Mucosa of descending colon (tissue), 3 donors: ENCODE data around the gene MSMP. TPM values are rescaled to one million over a fixed set of nuclear protein-coding genes. Genes with fewer than 3 reads are reported as not detected.

Experiments
- ATAC-seq: fragments of 200-7000 bp; cut with Tn5 transposase; one replicate; pipeline ENCODE4 v1.9.1; 2020; ENCODE audit warnings: mild to moderate bottlenecking, moderate library complexity
- DNase-seq, 3 donors: peaks; one replicate each; pipeline ENCODE4 v3.0.0-alpha.2; 2020
- H3K36me3 ChIP-seq: fragments of 200-600 bp; one replicate; pipeline ENCODE4 v1.8.0; 2021; ENCODE audit warnings: low read depth, mild to moderate bottlenecking
- H3K4me1 ChIP-seq: fragments of 200-600 bp; one replicate; pipeline ENCODE4 v1.8.0; 2021; ENCODE audit warnings: low read depth, mild to moderate bottlenecking
- H3K4me3 ChIP-seq: fragments of 200-600 bp; one replicate; pipeline ENCODE4 v1.8.0; 2021; ENCODE audit warnings: mild to moderate bottlenecking
- H3K9me3 ChIP-seq: fragments of 200-600 bp; one replicate; pipeline ENCODE4 v1.8.0; 2021; ENCODE audit warnings: mild to moderate bottlenecking
- CTCF ChIP-seq: fragments of 200-600 bp; IDR thresholded peaks from one replicate; pipeline ENCODE4 v1.8.0; 2022; ENCODE audit warnings: antibody characterized with exemption, mild to moderate bottlenecking
- intact Hi-C, 2 donors: fragments of 100-400 bp; cut with DNase I in 1 of 2; cut with micrococcal nuclease in 1 of 2; formaldehyde crosslinking; loops; one replicate each; pipeline versions ENCODE4 v1.11.0 to v1.11.1; 2022; cut with DNase I, micrococcal nuclease
- microRNA-seq: library from miRNA; unstranded; fragments of <30 nt; microRNA quantifications from one replicate; pipeline ENCODE4, GENCODE V29; 2019
- total RNA-seq, 3 donors: library from RNA; stranded (reverse); fragmentation: NEBNext Ultra II Directional in 2 of 3; extraction: Animal tissue kit (Norgen Biotek cat#: 25700) in 2 of 3; gene quantifications; one replicate each; pipeline versions ENCODE4 v1.2.1 to v1.2.4, GENCODE V29; 2021 to 2023
- donor health status: DM: no; HTN: no; CAD: no; lungs with moderate emphysema.
- donor health status: DM: no; HTN: no; CAD: no.
- donor health status: DM: no; HTN: yes; CAD: no.

MSMP gene
- total RNA-seq, 3 donors from 2014 or later = 0.48 TPM; not detected in 2

GRCh38 chr9:35706951-35707350, 47.1 kb downstream of the MSMP start:
- no peaks in the 10 kb centered on the region for H3K9me3 ChIP-seq
- intact Hi-C loops = loop anchor here in 1 of 2 donors (10.0 kb wide), 1 partner anchor 62 kb away; no protein-coding TSS in a partner anchor
- peaks cover 37% of the 10 kb centered on the region for H3K36me3 ChIP-seq

GRCh38 chr9:35705836-35706430, 48.1 kb downstream of the MSMP start:
- no peak for DNase-seq
- Histone ChIP-seq H3K9me3 (no peaks in the 10 kb centered on the region), H3K4me3 (no peak overlapping the region), H3K36me3 (peaks cover 40% of the 10 kb centered on the region), H3K4me1 (no peaks in the 10 kb centered on the region)
- TF ChIP-seq CTCF = no peak
- ATAC-seq = no peak
- intact Hi-C loops = loop anchor here in 1 of 2 donors (10.0 kb wide), 1 partner anchor 61 kb away; no protein-coding TSS in a partner anchor

More at GRCh38 chr9:35706951-35707350, 47.1 kb downstream of the MSMP start:
- H3K4me1 ChIP-seq = no peaks in the 10 kb centered on the region
- DNase-seq (no peak), ATAC-seq (no peak)
- no peak for TF ChIP-seq CTCF
- no peak overlapping the region for H3K4me3 ChIP-seq

GRCh38 chr9:35705372-35705771, 48.7 kb downstream of the MSMP start:
- ATAC-seq (no peak), DNase-seq (no peak)
- Histone ChIP-seq H3K9me3 (no peaks in the 10 kb centered on the region), H3K36me3 (peaks cover 43% of the 10 kb centered on the region), H3K4me1 (no peaks in the 10 kb centered on the region), H3K4me3 (no peak overlapping the region)
- TF ChIP-seq CTCF = no peak
- intact Hi-C loops = loop anchor here in 1 of 2 donors (10.0 kb wide), 1 partner anchor 61 kb away; no protein-coding TSS in a partner anchor

GRCh38 chr9:35703906-35704672, 50.0 kb downstream of the MSMP start:
- Histone ChIP-seq H3K9me3 (no peaks in the 10 kb centered on the region), H3K4me3 (no peak overlapping the region), H3K36me3 (peaks cover 52% of the 10 kb centered on the region), H3K4me1 (no peaks in the 10 kb centered on the region)
- ATAC-seq = no peak
- intact Hi-C loops = loop anchor here in 1 of 2 donors (10.0 kb wide), 1 partner anchor 59 kb away; no protein-coding TSS in a partner anchor
- TF ChIP-seq CTCF = no peak
- no peak for DNase-seq

Small RNA genes lying within 50 kb of the gene (microRNA-seq; reads per million reads assigned to microRNA genes)
- gene MIR6852 (not detected), gene MIR6853 (not detected)

Other genes with a start within 250 kb of the MSMP start
- 10 to 100 TPM; 35.8 to 71.9 (median 41.8) TPM for gene TESK1, start 149.0 kb downstream of the MSMP start, total RNA-seq
- 1 to 10 TPM; 1.6 to 3.0 (median 1.6) TPM for gene CD72, start 135.9 kb downstream of the MSMP start, total RNA-seq
- 1 to 10 TPM; 1.2 to 3.3 (median 1.9) TPM for gene SIT1, start 103.3 kb downstream of the MSMP start, total RNA-seq
- gene RMRP, start 96.3 kb downstream of the MSMP start, total RNA-seq = over 10,000 TPM in 2 of 3 donors, 1,000 to 10,000 TPM in 1; 9,213 to 30,268 (median 19,463) TPM
- 10 to 100 TPM; 25.2 to 55.8 (median 35.8) TPM for gene CCDC107, start 96.0 kb downstream of the MSMP start, total RNA-seq
- gene ARHGEF39, start 89.1 kb downstream of the MSMP start, total RNA-seq = 10 to 100 TPM in 1 of 3 donors, 1 to 10 TPM in 2; 2.6 to 10.3 (median 6.4) TPM
- 1 to 10 TPM in 1 of 3 donors, under 1 TPM in 1, not detected in 1; 0.61 to 1.7 TPM for gene CA9, start 80.3 kb downstream of the MSMP start, total RNA-seq
- gene TPM2, start 64.4 kb downstream of the MSMP start, total RNA-seq = 1,000 to 10,000 TPM in 1 of 3 donors, 100 to 1,000 TPM in 1, 10 to 100 TPM in 1; 45.3 to 1,899 (median 152) TPM
- 100 to 1,000 TPM; 154 to 720 (median 189) TPM for gene TLN1, start 22.1 kb downstream of the MSMP start, total RNA-seq
- gene CREB3, start 21.6 kb downstream of the MSMP start, total RNA-seq = 10 to 100 TPM; 28.2 to 47.7 (median 34.3) TPM
- gene GBA2, start 5.0 kb downstream of the MSMP start, total RNA-seq = 100 to 1,000 TPM; 157 to 285 (median 223) TPM
- 10 to 100 TPM; 46.5 to 55.7 (median 55.7) TPM for gene RGP1, start 5.0 kb downstream of the MSMP start, total RNA-seq
- gene NPR2, start 37.3 kb upstream of the MSMP start, total RNA-seq = 10 to 100 TPM in 2 of 3 donors, 1 to 10 TPM in 1; 8.8 to 31.8 (median 12.0) TPM
- 1 to 10 TPM in 1 of 3 donors, under 1 TPM in 2; 0.84 to 2.5 (median 0.92) TPM for gene SPAG8, start 58.0 kb upstream of the MSMP start, total RNA-seq
- 10 to 100 TPM; 38.9 to 68.6 (median 54.6) TPM for gene HINT2, start 60.8 kb upstream of the MSMP start, total RNA-seq
- under 1 TPM in 2 of 3 donors, not detected in 1; 0.41 to 0.43 TPM for gene FAM221B, start 74.5 kb upstream of the MSMP start, total RNA-seq
- gene TMEM8B, start 75.0 kb upstream of the MSMP start, total RNA-seq = 10 to 100 TPM; 12.4 to 22.8 (median 18.9) TPM
- gene OR13J1, start 116.1 kb upstream of the MSMP start, total RNA-seq = not detected
- gene HRCT1, start 151.9 kb upstream of the MSMP start, total RNA-seq = 100 to 1,000 TPM in 1 of 3 donors, 10 to 100 TPM in 2; 24.8 to 161 (median 82.1) TPM
- 1 to 10 TPM; 2.0 to 2.9 (median 2.0) TPM for gene SPAAR, start 155.2 kb upstream of the MSMP start, total RNA-seq
- not detected for gene OR2S2, start 203.9 kb upstream of the MSMP start, total RNA-seq